Fibroblast of pulmonary artery (primary cell): ENCODE results near the gene SCGB3A1.

Source experiments
- DNase-seq: peaks from one replicate; pipeline ENCODE4 v3.0.0-alpha.2; 2010; ENCODE audit warnings: low read depth
- H3K4me3 ChIP-seq: replicated peaks from 2 replicates; pipeline ENCODE4 v1.5.1; 2011; ENCODE audit warnings: low read depth, mild to moderate bottlenecking, control low read depth, low read length, moderate library complexity
- TF ChIP-seq, protein P1 (sequence below): IDR thresholded peaks from 2 replicates; pipeline ENCODE4 v1.5.1; 2011; ENCODE audit warnings: mild to moderate bottlenecking, control low read depth, low read length, inconsistent platforms; ENCODE audit errors: missing control alignments

Gene SCGB3A1

DNA sequence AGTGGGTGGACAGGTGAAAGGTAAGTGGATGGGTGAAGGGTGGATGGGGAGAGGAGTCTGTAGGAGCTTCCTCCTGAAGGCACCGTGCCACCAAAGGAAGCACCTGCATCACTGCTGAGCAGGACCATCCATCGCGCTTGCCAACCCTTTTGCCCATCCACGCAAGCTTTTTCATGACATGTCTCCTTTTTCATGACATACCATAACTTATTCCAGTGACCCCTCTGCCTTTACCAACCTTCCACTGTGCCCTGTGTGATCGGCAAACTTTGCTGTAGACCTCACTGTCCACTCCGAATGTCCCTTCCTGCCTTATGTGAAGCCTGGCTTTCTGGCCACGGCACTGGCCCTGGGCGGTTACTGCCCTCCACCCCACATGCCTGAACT is 44.7 kb upstream of the SCGB3A1 start:
- H3K4me3 ChIP-seq, result no peak overlapping the region
- no peak for DNase-seq
- TF ChIP-seq, protein P1, sequence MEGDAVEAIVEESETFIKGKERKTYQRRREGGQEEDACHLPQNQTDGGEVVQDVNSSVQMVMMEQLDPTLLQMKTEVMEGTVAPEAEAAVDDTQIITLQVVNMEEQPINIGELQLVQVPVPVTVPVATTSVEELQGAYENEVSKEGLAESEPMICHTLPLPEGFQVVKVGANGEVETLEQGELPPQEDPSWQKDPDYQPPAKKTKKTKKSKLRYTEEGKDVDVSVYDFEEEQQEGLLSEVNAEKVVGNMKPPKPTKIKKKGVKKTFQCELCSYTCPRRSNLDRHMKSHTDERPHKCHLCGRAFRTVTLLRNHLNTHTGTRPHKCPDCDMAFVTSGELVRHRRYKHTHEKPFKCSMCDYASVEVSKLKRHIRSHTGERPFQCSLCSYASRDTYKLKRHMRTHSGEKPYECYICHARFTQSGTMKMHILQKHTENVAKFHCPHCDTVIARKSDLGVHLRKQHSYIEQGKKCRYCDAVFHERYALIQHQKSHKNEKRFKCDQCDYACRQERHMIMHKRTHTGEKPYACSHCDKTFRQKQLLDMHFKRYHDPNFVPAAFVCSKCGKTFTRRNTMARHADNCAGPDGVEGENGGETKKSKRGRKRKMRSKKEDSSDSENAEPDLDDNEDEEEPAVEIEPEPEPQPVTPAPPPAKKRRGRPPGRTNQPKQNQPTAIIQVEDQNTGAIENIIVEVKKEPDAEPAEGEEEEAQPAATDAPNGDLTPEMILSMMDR, result no peak

DNA sequence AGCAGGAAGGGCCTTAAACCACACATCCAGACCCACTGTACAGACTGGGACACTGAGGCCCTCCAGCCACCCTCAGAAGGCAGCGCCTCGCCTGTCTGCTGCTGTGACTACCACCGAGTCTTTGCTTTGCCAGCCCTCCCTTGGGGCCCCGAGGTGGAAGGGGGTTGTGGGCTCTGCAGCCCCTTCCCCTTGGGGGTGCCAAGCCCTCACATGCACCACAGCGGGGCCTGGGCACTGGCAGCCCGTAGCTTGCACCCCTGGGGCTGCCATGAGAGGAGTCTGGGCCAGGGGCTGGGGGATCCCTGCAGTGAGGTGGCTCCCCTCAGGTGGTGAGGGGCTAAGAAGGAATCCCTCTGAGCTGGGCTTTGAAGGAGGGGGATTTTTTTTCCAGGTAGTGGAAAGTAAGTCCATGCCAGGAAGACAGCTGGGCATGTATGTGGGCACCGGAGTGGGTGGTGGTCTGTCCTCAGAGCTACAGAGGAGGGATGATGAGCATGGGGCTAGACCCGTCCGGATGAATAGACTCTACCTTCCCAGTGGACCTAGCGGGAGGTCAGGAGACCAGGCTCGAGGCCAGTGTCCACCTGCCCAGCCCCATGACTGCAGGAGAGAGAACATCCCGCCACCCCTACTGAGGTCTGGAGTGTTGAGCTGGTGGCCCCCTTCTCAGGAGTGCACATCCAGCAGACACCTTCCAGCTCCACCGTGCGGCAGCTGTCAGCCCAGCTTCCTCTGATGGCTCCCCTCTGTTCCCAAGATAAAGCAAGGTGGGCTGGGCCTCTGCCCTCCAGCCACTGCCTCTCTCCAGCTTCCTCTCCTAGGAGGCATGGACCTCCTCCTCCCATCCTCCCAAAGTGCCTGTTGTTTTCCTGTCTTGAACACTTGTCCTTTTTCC is 42.2 kb upstream of the SCGB3A1 start:
- no peak overlapping the region for H3K4me3 ChIP-seq
- TF ChIP-seq, protein P1, result no peak

DNA sequence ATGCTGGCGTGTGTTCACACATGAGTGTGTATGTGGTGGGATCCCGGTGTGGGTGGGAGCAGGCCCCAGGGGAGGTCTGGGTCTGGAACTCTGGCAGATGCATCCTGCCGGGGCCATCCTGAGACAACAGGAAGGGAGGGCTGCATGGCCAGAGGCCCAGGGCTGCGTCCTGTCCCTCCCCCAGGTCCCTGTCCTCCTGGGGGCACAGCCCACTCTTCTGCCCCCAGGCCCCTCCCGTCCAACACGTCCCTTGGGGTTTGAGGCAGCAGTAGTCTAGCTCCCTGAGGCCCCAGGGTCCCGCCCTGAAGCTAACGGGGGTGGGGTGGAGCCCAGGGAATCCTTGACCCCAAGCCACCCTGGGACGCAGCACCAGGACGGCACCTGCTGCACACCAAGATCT is 41.5 kb upstream of the SCGB3A1 start:
- TF ChIP-seq, protein P1, result no peak
- no peak for DNase-seq
- no peak overlapping the region for H3K4me3 ChIP-seq

More for the DNA sequence above, 42.2 kb upstream of the SCGB3A1 start:
- DNase-seq, result no peak

DNA sequence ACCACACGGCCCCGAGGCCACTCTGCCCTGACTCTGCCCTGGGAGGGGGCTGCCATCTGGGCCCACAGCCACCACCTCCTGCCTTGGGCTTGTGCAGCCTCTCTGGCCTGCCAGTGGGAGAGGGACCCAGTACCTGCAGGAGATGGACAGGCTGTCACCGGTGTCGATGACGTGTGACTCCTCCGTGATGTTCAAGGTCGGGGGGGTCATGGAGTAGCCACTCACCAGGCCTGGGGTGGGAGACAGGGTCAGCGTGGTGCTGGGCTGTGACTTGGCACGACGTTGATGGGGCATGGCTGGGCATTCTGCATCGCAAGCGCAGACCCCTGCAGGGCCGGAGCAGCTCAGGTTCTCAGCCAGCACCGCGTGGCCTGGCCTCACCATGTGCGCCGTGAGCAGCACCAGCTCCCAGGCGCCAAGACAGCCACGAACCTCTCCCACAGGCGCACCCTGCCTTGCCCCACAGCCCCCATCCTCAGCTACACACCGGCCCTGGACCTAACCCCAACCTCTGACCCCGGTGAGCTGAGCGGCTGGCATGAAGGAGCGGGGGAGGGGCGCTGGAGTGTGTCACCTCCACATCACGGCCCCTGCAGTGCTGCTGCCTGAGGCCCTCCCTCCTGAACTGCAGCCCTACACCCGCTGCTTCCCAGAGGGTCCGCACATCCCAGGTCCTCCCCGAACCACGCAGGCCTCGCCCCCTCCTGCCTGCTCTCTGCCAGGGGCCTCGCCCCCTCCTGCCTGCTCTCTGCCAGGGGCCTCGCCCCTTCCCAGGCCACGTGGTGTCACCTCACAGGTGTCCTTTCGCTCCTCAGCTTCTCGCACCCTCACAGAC is 40.5 kb upstream of the SCGB3A1 start:
- no peak for DNase-seq
- TF ChIP-seq, protein P1, result no peak
- no peak overlapping the region for H3K4me3 ChIP-seq

DNA sequence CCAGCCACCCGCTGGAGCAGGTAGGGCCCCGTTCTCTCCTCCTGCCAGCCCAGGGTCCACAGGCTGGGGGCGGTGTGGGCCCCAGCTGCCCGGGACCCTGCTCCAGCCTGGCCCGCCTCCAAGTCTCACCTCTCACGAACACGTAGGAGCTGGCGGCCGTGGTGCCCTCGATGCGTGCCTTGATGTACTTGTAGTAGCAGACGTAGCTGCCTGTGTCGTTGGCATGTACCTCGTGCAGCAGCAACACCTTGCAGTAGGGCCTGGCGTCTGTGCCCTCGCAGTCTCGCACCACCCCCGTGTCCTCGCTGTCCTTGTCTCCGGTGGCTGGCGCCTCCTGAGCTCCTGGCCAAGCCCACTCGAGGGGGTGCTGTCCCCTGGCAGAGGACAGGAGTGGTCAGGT is 39.1 kb upstream of the SCGB3A1 start:
- H3K4me3 ChIP-seq, result no peak overlapping the region
- DNase-seq, result no peak
- TF ChIP-seq, protein P1, result no peak

DNA sequence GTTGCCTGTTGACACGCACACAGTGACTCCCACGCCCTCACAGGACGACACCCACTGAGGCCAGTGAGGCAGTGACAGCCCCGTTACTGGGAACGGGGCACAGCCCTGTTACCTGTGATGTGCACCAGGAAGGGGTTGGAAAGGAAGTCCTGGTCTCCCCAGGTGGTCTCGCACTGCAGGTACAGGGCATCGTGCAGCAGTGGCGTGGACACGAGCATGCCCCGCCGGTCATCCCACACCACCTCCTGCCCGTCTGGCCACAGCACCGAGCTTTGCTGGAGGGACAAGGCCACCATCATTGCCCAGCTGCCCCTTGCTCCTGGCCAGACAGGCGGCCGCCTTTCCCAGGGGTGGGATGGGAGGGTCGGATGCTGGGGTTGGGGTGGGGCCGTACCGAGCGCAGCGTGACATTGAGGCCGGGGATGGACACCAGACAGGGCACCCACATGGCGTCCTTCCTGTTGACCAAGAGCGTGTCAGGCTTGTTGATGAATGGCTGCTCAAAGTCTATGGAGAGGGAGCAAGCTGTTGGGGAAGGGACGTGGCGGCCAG is 38.6 kb upstream of the SCGB3A1 start:
- H3K4me3 ChIP-seq, result no peak overlapping the region
- no peak for DNase-seq
- TF ChIP-seq, protein P1, result no peak
